Neural progenitor cell (in vitro differentiated cells): ENCODE results near the gene ERCC1. TPM values are rescaled to one million over a fixed set of nuclear protein-coding genes. Genes with fewer than 3 reads are reported as not detected.

ENCODE experiments used
- DNase-seq: peaks from one replicate; pipeline ENCODE4 v3.0.0-alpha.2; 2016; ENCODE audit warnings: low spot score
- H2AFZ ChIP-seq: fragments of 200-600 bp; sonication (generic); replicated peaks from 2 replicates; pipeline ENCODE4 v1.6.1; 2016; ENCODE audit warnings: antibody characterized with exemption
- H3F3A ChIP-seq: fragments of 200-600 bp; sonication (generic); 2 replicates; pipeline ENCODE4 v1.6.1; 2016; ENCODE audit warnings: antibody characterized with exemption, low read depth
- H3K27ac ChIP-seq: fragments of 200-600 bp; sonication (generic); 2 replicates; pipeline ENCODE4 v1.5.1; 2016; ENCODE audit warnings: mild to moderate bottlenecking
- H3K27me3 ChIP-seq: fragments of 200-600 bp; sonication (generic); 2 replicates; pipeline ENCODE4 v1.6.1; 2016; ENCODE audit warnings: mild to moderate bottlenecking, moderate library complexity
- H3K36me3 ChIP-seq: fragments of 200-600 bp; sonication (generic); 2 replicates; pipeline ENCODE4 v1.5.1; 2016
- H3K4me1 ChIP-seq: fragments of 200-600 bp; sonication (generic); 2 replicates; pipeline ENCODE4 v1.6.1; 2016; ENCODE audit warnings: mixed run types
- H3K4me2 ChIP-seq: fragments of 200-600 bp; sonication (generic); 2 replicates; pipeline ENCODE4 v1.6.1; 2016
- H3K4me3 ChIP-seq: fragments of 200-600 bp; sonication (generic); 2 replicates; pipeline ENCODE4 v1.5.1; 2016
- H3K79me2 ChIP-seq: fragments of 200-600 bp; sonication (generic); 2 replicates; pipeline ENCODE4 v1.6.1; 2016; ENCODE audit warnings: low read depth
- H3K9ac ChIP-seq: fragments of 200-600 bp; sonication (generic); 2 replicates; pipeline ENCODE4 v1.6.1; 2016
- H3K9me3 ChIP-seq: fragments of 200-600 bp; sonication (generic); 2 replicates; pipeline ENCODE4 v1.5.1; 2016; ENCODE audit warnings: low read depth
- H4K20me1 ChIP-seq: fragments of 200-600 bp; sonication (generic); 2 replicates; pipeline ENCODE4 v1.6.1; 2016; ENCODE audit warnings: low read depth
- H3K27ac Mint-ChIP-seq: 3 replicates; pipeline ENCODE4 v1.8.0; 2021; ENCODE audit warnings: mixed read lengths
- H3K27me3 Mint-ChIP-seq: 2 replicates; pipeline ENCODE4 v1.8.0; 2022; ENCODE audit warnings: low read depth, mild to moderate bottlenecking, inconsistent platforms, moderate library complexity, mixed read lengths; ENCODE audit not compliant: insufficient read depth
- H3K36me3 Mint-ChIP-seq: 3 replicates; pipeline ENCODE4 v1.8.0; 2021; ENCODE audit warnings: mixed read lengths
- H3K4me1 Mint-ChIP-seq: 3 replicates; pipeline ENCODE4 v1.8.0; 2021; ENCODE audit warnings: mixed read lengths
- H3K4me3 Mint-ChIP-seq: 3 replicates; pipeline ENCODE4 v1.8.0; 2021; ENCODE audit warnings: mild to moderate bottlenecking, moderate library complexity, mixed read lengths
- H3K9me3 Mint-ChIP-seq: 3 replicates; pipeline ENCODE4 v1.8.0; 2020; ENCODE audit warnings: mixed read lengths
- EZH2 ChIP-seq: fragments of 200-600 bp; sonication (generic); IDR thresholded peaks from 2 replicates; pipeline ENCODE4 v1.6.1; 2017; ENCODE audit warnings: antibody characterized with exemption, mild to moderate bottlenecking, moderate library complexity
- EZH2phosphoT487 ChIP-seq: fragments of 200-600 bp; sonication (generic); IDR thresholded peaks from 2 replicates; pipeline ENCODE4 v1.6.1; 2017; ENCODE audit warnings: antibody characterized with exemption
- microRNA-seq: library from miRNA; unstranded; fragments of <30 nt; microRNA quantifications from one replicate; pipeline ENCODE4, GENCODE V29; 2016
- small RNA-seq: library from RNA; depleted of rRNA; stranded (forward); fragments of <200 nt; gene quantifications from one replicate; pipeline ENCODE3, GENCODE V24; 2015
- total RNA-seq: library from RNA; depleted of rRNA; stranded (reverse); fragments of >200 nt; gene quantifications from 2 replicates; pipeline ENCODE4 v1.2.3, GENCODE V29; 2015; ENCODE audit warnings: low replicate concordance
- TF ChIP-seq, protein P1 (sequence below): fragments of 200-600 bp; sonication (generic); IDR thresholded peaks from 2 replicates; pipeline ENCODE4 v1.5.1; 2017; ENCODE audit warnings: antibody characterized with exemption, mild to moderate bottlenecking

Gene ERCC1
- total RNA-seq, 1 donor from 2014 or later = 46.0 TPM

- Mint-ChIP-seq H3K9me3 (no peaks in the 10 kb centered on the region), H3K4me1 (peaks cover 9% of the 10 kb centered on the region), H3K27me3 (peaks cover 3% of the 10 kb centered on the region), H3K4me3 (no peak overlapping the region), H3K27ac (no peak overlapping the region), H3K36me3 (peaks cover 39% of the 10 kb centered on the region)
- Histone ChIP-seq H3K4me2 (no peak overlapping the region), H4K20me1 (peaks cover 5% of the 10 kb centered on the region), H3K4me3 (no peak overlapping the region), H3F3A (no peaks in the 10 kb centered on the region), H3K27me3 (no peaks in the 10 kb centered on the region), H3K27ac (no peak overlapping the region), H3K4me1 (no peaks in the 10 kb centered on the region), H3K36me3 (no peaks in the 10 kb centered on the region), H3K79me2 (no peaks in the 10 kb centered on the region), H3K9ac (no peak overlapping the region), H3K9me3 (no peaks in the 10 kb centered on the region), H2AFZ (no peak overlapping the region)
- TF ChIP-seq, protein P1, sequence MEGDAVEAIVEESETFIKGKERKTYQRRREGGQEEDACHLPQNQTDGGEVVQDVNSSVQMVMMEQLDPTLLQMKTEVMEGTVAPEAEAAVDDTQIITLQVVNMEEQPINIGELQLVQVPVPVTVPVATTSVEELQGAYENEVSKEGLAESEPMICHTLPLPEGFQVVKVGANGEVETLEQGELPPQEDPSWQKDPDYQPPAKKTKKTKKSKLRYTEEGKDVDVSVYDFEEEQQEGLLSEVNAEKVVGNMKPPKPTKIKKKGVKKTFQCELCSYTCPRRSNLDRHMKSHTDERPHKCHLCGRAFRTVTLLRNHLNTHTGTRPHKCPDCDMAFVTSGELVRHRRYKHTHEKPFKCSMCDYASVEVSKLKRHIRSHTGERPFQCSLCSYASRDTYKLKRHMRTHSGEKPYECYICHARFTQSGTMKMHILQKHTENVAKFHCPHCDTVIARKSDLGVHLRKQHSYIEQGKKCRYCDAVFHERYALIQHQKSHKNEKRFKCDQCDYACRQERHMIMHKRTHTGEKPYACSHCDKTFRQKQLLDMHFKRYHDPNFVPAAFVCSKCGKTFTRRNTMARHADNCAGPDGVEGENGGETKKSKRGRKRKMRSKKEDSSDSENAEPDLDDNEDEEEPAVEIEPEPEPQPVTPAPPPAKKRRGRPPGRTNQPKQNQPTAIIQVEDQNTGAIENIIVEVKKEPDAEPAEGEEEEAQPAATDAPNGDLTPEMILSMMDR = no peak
- no peak for TF ChIP-seq EZH2phosphoT487
- no peak for TF ChIP-seq EZH2
- DNase-seq = no peak
Observed at GRCh38 chr19:45357445-45357783, 66.3 kb downstream of the ERCC1 start.

Small RNAs within 50 kb of the gene (microRNA-seq; reads per million reads assigned to microRNA genes)
- gene MIR6088 = not detected

Small RNAs within 50 kb of the gene (small RNA-seq; reads per million reads assigned to genes)
- not detected for gene MIR6088

Other genes with a start within 250 kb of the ERCC1 start
- 24.7 and 55.1 TPM in 2 replicates for gene TRAPPC6A, start 245.7 kb downstream of the ERCC1 start, total RNA-seq
- gene BLOC1S3, start 245.1 kb downstream of the ERCC1 start, total RNA-seq = 2.0 and 3.8 TPM in 2 replicates
- gene EXOC3L2, start 178.5 kb downstream of the ERCC1 start, total RNA-seq = 0.06 TPM in 1 of 2 replicates, not detected in the other
- 22.8 and 30.1 TPM in 2 replicates for gene MARK4, start 172.6 kb downstream of the ERCC1 start, total RNA-seq
- gene CKM, start 101.0 kb downstream of the ERCC1 start, total RNA-seq = not detected in 2 replicates
- gene KLC3, start 83.2 kb downstream of the ERCC1 start, total RNA-seq = 0.50 TPM in 1 of 2 replicates, not detected in the other
- gene ERCC2, start 53.3 kb downstream of the ERCC1 start, total RNA-seq = 31.0 and 71.6 TPM in 2 replicates
- 2.9 and 8.6 TPM in 2 replicates for gene PPP1R13L, start 18.8 kb downstream of the ERCC1 start, total RNA-seq
- 5.5 and 6.8 TPM in 2 replicates for gene POLR1G, start 17.3 kb downstream of the ERCC1 start, total RNA-seq
- 2.3 and 5.4 TPM in 2 replicates for gene FOSB, start 44.1 kb upstream of the ERCC1 start, total RNA-seq
- gene RTN2, start 73.1 kb upstream of the ERCC1 start, total RNA-seq = 4.8 and 10.4 TPM in 2 replicates
- gene PPM1N, start 74.5 kb upstream of the ERCC1 start, total RNA-seq = 2.4 and 3.6 TPM in 2 replicates
- gene VASP, start 83.6 kb upstream of the ERCC1 start, total RNA-seq = 32.6 and 62.2 TPM in 2 replicates
- 3.7 and 11.3 TPM in 2 replicates for gene OPA3, start 160.9 kb upstream of the ERCC1 start, total RNA-seq
- gene GPR4, start 178.3 kb upstream of the ERCC1 start, total RNA-seq = not detected in 2 replicates
- 15.9 and 20.3 TPM in 2 replicates for gene EML2, start 215.5 kb upstream of the ERCC1 start, total RNA-seq
- gene GIPR, start 244.3 kb upstream of the ERCC1 start, total RNA-seq = not detected in 2 replicates